Fibroblast of lung (primary cell): ENCODE measurements around the gene MYH10. TPM values are rescaled to one million over a fixed set of nuclear protein-coding genes. Genes with fewer than 3 reads are reported as not detected.

Experiments
- DNase-seq, 2 donors: peaks; one replicate each; pipeline versions ENCODE4 v3.0.0 to v3.0.0-alpha.2; 2010; ENCODE audit warnings: low read depth in 2 of 2
- H2AFZ ChIP-seq: 2 replicates; pipeline ENCODE4 v1.5.1; 2012; ENCODE audit warnings: low read length, control low read depth, inconsistent platforms
- H3K27ac ChIP-seq: 2 replicates; pipeline ENCODE4 v1.5.1; 2011; ENCODE audit warnings: low read length, control low read depth; ENCODE audit not compliant: insufficient read depth
- H3K27me3 ChIP-seq: 2 replicates; pipeline ENCODE4 v1.5.1; 2011; ENCODE audit warnings: mild to moderate bottlenecking, low read length; ENCODE audit not compliant: control insufficient read depth, insufficient read depth
- H3K36me3 ChIP-seq: 2 replicates; pipeline ENCODE4 v1.5.1; 2011; ENCODE audit warnings: low read length; ENCODE audit not compliant: control insufficient read depth, insufficient read depth
- H3K4me1 ChIP-seq: 2 replicates; pipeline ENCODE4 v1.5.1; 2011; ENCODE audit warnings: low read length; ENCODE audit not compliant: control insufficient read depth, insufficient read depth; ENCODE audit errors: extremely low read depth
- H3K4me2 ChIP-seq: 2 replicates; pipeline ENCODE4 v1.5.1; 2011; ENCODE audit warnings: low read length, control low read depth; ENCODE audit not compliant: insufficient read depth; ENCODE audit errors: extremely low read depth
- H3K4me3 ChIP-seq, 4 experiments: fragments of 200-600 bp in 1 of 4; sonication (generic) in 1 of 4; replicated peaks in 1 of 4; 2 replicates each; pipeline ENCODE4 v1.5.1; 2011 to 2016; ENCODE audit warnings: low read length in 4 of 4, low read depth in 3 of 4, mild to moderate bottlenecking in 3 of 4, control low read depth in 2 of 4, inconsistent platforms in 1 of 4, mixed read lengths in 1 of 4; ENCODE audit not compliant: insufficient read depth in 1 of 4; ENCODE audit errors: control extremely low read depth in 1 of 4
- H3K79me2 ChIP-seq: 2 replicates; pipeline ENCODE4 v1.5.1; 2012; ENCODE audit warnings: mild to moderate bottlenecking, low read length, inconsistent platforms; ENCODE audit not compliant: control insufficient read depth, insufficient read depth
- H3K9ac ChIP-seq: 2 replicates; pipeline ENCODE4 v1.5.1; 2011; ENCODE audit warnings: mild to moderate bottlenecking, low read length, control low read depth; ENCODE audit not compliant: insufficient read depth
- H3K9me3 ChIP-seq: 2 replicates; pipeline ENCODE4 v1.5.1; 2012; ENCODE audit warnings: low read depth, low read length; ENCODE audit not compliant: control insufficient read depth, insufficient read depth
- H4K20me1 ChIP-seq: 2 replicates; pipeline ENCODE4 v1.5.1; 2011; ENCODE audit warnings: low read length; ENCODE audit not compliant: control insufficient read depth, insufficient read depth; ENCODE audit errors: extremely low read depth
- EZH2 ChIP-seq: IDR thresholded peaks from 2 replicates; pipeline ENCODE4 v1.5.1; 2012; ENCODE audit warnings: low read length, control low read depth, mild to moderate bottlenecking; ENCODE audit errors: missing control alignments
- polyA plus RNA-seq, 2 donors: library from polyadenylated mRNA; depleted of rRNA in 1 of 2; stranded (reverse) in 1 of 2; unstranded in 1 of 2; fragments of >200 nt; gene quantifications; 2 replicates each; pipeline ENCODE4 v1.2.1, GENCODE V29; 2011 to 2012; ENCODE audit warnings: missing spikeins in 1 of 2
- total RNA-seq: library from RNA; depleted of rRNA; stranded (reverse); fragments of >200 nt; gene quantifications from 2 replicates; pipeline ENCODE4 v1.2.1, GENCODE V29; 2014
- TF ChIP-seq, protein P1 (sequence below), 2 donors: IDR thresholded peaks in 1 of 2; conservative IDR thresholded peaks in 1 of 2; 1 replicate in 1 of 2; 2 replicates in 1 of 2; pipeline ENCODE4 v1.5.1; 2011 to 2012; ENCODE audit warnings: low read length in 2 of 2, control low read depth in 1 of 2, inconsistent platforms in 1 of 2, low read depth in 1 of 2, mild to moderate bottlenecking in 1 of 2

MYH10 gene
- total and polyA plus RNA-seq, 2 donors (not counting 1 experiment from before 2014, with no cell fraction given) = 54.6 to 104 TPM

GRCh38 chr17:8443756-8444155, 186.8 kb downstream of the MYH10 start:
- H3K27ac ChIP-seq = no peak overlapping the region
- H3K27me3 ChIP-seq = no peaks in the 10 kb centered on the region
- H3K4me2 ChIP-seq = no peak overlapping the region
- H3K36me3 ChIP-seq = peaks cover 10% of the 10 kb centered on the region
- DNase-seq = no peak
- TF ChIP-seq EZH2 = no peak
- TF ChIP-seq, protein P1, sequence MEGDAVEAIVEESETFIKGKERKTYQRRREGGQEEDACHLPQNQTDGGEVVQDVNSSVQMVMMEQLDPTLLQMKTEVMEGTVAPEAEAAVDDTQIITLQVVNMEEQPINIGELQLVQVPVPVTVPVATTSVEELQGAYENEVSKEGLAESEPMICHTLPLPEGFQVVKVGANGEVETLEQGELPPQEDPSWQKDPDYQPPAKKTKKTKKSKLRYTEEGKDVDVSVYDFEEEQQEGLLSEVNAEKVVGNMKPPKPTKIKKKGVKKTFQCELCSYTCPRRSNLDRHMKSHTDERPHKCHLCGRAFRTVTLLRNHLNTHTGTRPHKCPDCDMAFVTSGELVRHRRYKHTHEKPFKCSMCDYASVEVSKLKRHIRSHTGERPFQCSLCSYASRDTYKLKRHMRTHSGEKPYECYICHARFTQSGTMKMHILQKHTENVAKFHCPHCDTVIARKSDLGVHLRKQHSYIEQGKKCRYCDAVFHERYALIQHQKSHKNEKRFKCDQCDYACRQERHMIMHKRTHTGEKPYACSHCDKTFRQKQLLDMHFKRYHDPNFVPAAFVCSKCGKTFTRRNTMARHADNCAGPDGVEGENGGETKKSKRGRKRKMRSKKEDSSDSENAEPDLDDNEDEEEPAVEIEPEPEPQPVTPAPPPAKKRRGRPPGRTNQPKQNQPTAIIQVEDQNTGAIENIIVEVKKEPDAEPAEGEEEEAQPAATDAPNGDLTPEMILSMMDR (conservative IDR thresholded peaks at IDR 0.05 in 1 of 2, IDR thresholded peaks at IDR 0.05 in 1 of 2; ENCODE audit: low read depth in 1 of 2, low read length in 2 of 2) = no peak
- H3K79me2 ChIP-seq = peaks cover 56% of the 10 kb centered on the region
- no peaks in the 10 kb centered on the region for H3K9me3 ChIP-seq
- H2AFZ ChIP-seq = no peak overlapping the region
- H3K9ac ChIP-seq = no peak overlapping the region
- no peak overlapping the region for H3K4me3 ChIP-seq
- no peaks in the 10 kb centered on the region for H4K20me1 ChIP-seq
- no peaks in the 10 kb centered on the region for H3K4me1 ChIP-seq

DNA sequence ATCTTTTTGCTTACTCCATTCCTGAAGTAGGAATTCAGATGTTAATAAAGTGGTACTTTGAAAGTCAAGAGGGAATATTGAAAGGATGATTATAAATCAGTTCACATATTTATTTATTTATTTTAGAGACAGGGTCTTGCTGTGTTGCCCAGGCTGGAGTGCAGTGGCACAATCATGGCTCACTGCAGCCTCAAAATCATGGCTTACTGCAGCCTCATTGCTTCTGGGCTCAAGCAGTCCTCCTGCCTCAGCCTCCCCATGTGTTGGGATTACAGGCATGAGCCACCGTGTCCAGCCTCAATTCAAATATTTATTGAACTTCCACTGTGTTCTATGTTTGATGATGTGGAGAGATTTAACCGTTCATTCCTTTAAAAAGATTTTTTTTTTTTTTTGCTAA, 188.2 kb downstream of the MYH10 start:
- DNase-seq = no peak
- H3K27ac ChIP-seq = no peak overlapping the region
- H3K27me3 ChIP-seq = no peaks in the 10 kb centered on the region
- H3K36me3 ChIP-seq = peaks cover 10% of the 10 kb centered on the region
- H4K20me1 ChIP-seq = no peaks in the 10 kb centered on the region
- H3K4me2 ChIP-seq = no peak overlapping the region
- H3K4me3 ChIP-seq = no peak overlapping the region
- peaks cover 71% of the 10 kb centered on the region for H3K79me2 ChIP-seq
- H2AFZ ChIP-seq = no peak overlapping the region
- no peaks in the 10 kb centered on the region for H3K9me3 ChIP-seq
- H3K4me1 ChIP-seq = no peaks in the 10 kb centered on the region
- no peak overlapping the region for H3K9ac ChIP-seq
- no peak for TF ChIP-seq EZH2
- TF ChIP-seq, protein P1 (conservative IDR thresholded peaks at IDR 0.05 in 1 of 2, IDR thresholded peaks at IDR 0.05 in 1 of 2; ENCODE audit: low read depth in 1 of 2, low read length in 2 of 2) = no peak

- DNase-seq = no peak
- Histone ChIP-seq H3K4me1 (no peaks in the 10 kb centered on the region), H2AFZ (no peak overlapping the region), H3K4me3 (no peak overlapping the region), H3K27ac (no peak overlapping the region), H3K9ac (no peak overlapping the region), H3K79me2 (peaks cover 77% of the 10 kb centered on the region), H4K20me1 (no peaks in the 10 kb centered on the region), H3K27me3 (no peaks in the 10 kb centered on the region), H3K4me2 (no peak overlapping the region), H3K36me3 (peaks cover 10% of the 10 kb centered on the region), H3K9me3 (no peaks in the 10 kb centered on the region)
- TF ChIP-seq EZH2 = no peak
- TF ChIP-seq, protein P1 (conservative IDR thresholded peaks at IDR 0.05 in 1 of 2, IDR thresholded peaks at IDR 0.05 in 1 of 2; ENCODE audit: low read depth in 1 of 2, low read length in 2 of 2) = no peak
Observed at GRCh38 chr17:8441690-8442089, 188.8 kb downstream of the MYH10 start.
